ENCODE results near the gene SH3RF3. TPM values are rescaled to one million over a fixed set of nuclear protein-coding genes. Genes with fewer than 3 reads are reported as not detected.
"Not testable (repeated sequence)": the region's sequence is repeated elsewhere in the genome, so short reads cannot be mapped to it uniquely, and the experiment has no call there.

SH3RF3 gene
- total and polyA plus RNA-seq, 9 of the 15 experiments (the other 6 are each of a cell fraction or from before 2014, with no cell fraction given) = 0.02 TPM; not detected in 8

- TF ChIP-seq NFIX (CRISPR knock-in tag; IDR thresholded peaks at IDR 0.05; ENCODE audit: low read depth) = no peak
- no peak for TF ChIP-seq ZNF57 (CRISPR knock-in tag; IDR thresholded peaks at IDR 0.05)
- no peak for TF ChIP-seq DNMT1 (IDR thresholded peaks at IDR 0.05)
- TF ChIP-seq USF1 (CRISPR knock-in tag; IDR thresholded peaks at IDR 0.05) = no peak
- no peak for TF ChIP-seq ZNF830 (CRISPR knock-in tag; IDR thresholded peaks at IDR 0.05)
- no peak for TF ChIP-seq PHTF2 (CRISPR knock-in tag; IDR thresholded peaks at IDR 0.05)
- no peak for TF ChIP-seq SAP30 (IDR thresholded peaks at IDR 0.05; ENCODE audit: borderline replicate concordance, insufficient read depth, low read depth, low read length, poor library complexity, severe bottlenecking)
- TF ChIP-seq SREBF1 (IDR thresholded peaks at IDR 0.05; ENCODE audit: borderline replicate concordance, low read depth, low read length) = no peak
Measured at GRCh38 chr2:109220860-109221259, 91.9 kb downstream of the SH3RF3 start (continued).

- H2AFZ ChIP-seq (ENCODE audit: low read depth, low read length); H3K79me2 ChIP-seq (ENCODE audit: control insufficient read depth, insufficient read depth, low read length); CTCF ChIA-PET (ENCODE audit: low intra/inter-chr PET ratio); in situ Hi-C loops (cut with MboI); H3K27ac ChIP-seq (ENCODE audit: extremely low read depth, low read depth, low read length); H3K4me3 ChIP-seq; POLR2A ChIA-PET; H3K9me3 ChIP-seq (replicated peaks; ENCODE audit: control insufficient read depth, insufficient read depth, low read depth, low read length); ATAC-seq; H3K4me2 ChIP-seq (ENCODE audit: insufficient read depth, low read length); H3K36me3 ChIP-seq (ENCODE audit: control insufficient read depth, insufficient read depth, low read length); H4K20me1 ChIP-seq (replicated peaks; ENCODE audit: control insufficient read depth, insufficient read depth, low read length); H3K9me1 ChIP-seq (ENCODE audit: control insufficient read depth, insufficient read depth, low read length); BruUV-seq (replicated peaks); H3K4me1 ChIP-seq (replicated peaks in 1 of 2; ENCODE audit: control insufficient read depth in 2 of 2, insufficient read depth in 2 of 2, low read length in 2 of 2); H3K9ac ChIP-seq (ENCODE audit: insufficient read depth in 1 of 2, low read depth in 2 of 2, low read length in 2 of 2); FAIRE-seq; intact Hi-C loops (cut with micrococcal nuclease); DNase-seq (ENCODE audit: extremely low read depth in 1 of 4, low spot score in 3 of 4): not testable (repeated sequence)
- peaks cover 4 to 42% of the 10 kb centered on the region in 2 experiments; a peak in 4 of 5 replicates for H3K27me3 ChIP-seq (ENCODE audit: control insufficient read depth in 2 of 2, insufficient read depth in 2 of 2, low read length in 2 of 2)
- 3% methylated on average over 9 of the region's 9 CpGs for WGBS (ENCODE audit: insufficient coverage, low coverage, missing lambda C conversion rate)
Measured at GRCh38 chr2:109221316-109221715, 92.3 kb downstream of the SH3RF3 start.
